GM10266 (cell line): ENCODE measurements around the gene MT1E.

Experiments
- DNase-seq: peaks from one replicate; pipeline ENCODE4 v3.0.0; 2012; ENCODE audit errors: extremely low spot score
- CTCF ChIP-seq: IDR thresholded peaks from 2 replicates; pipeline ENCODE4 v1.5.1; 2012; ENCODE audit warnings: mild to moderate bottlenecking, low read depth; ENCODE audit not compliant: control insufficient read depth, insufficient read depth; ENCODE audit errors: missing control alignments

The MT1E gene

GRCh38 chr16:56603589-56603988 is 22.0 kb upstream of the MT1E start:
- no peak for DNase-seq
- peak; percentile 27 for TF ChIP-seq CTCF

- no peak for DNase-seq
- TF ChIP-seq CTCF: no peak
Measured at GRCh38 chr16:56604966-56605365, 20.6 kb upstream of the MT1E start.

DNA sequence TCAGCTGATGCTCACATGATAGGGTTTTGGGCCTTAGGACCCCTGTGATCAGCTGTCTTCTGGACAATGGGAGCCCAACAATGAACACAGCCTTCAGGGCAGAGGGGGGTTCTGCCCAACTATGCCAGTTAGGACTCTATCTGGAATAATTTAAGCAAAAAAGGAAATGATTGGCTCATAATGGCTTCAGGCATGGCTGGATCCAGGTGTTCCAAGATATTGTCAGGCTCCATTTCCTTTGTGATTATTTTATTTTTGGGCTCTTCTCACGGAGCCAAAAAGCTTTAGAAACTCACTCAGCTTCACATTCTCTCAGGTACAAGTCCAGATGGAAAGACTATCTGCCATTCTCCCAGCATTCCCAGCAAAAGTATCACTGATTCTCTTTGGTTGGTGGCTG is 20.1 kb upstream of the MT1E start:
- no peak for DNase-seq
- TF ChIP-seq CTCF: no peak

GRCh38 chr16:56606071-56606475 is 19.5 kb upstream of the MT1E start:
- no peak for DNase-seq
- TF ChIP-seq CTCF: no peak

DNA sequence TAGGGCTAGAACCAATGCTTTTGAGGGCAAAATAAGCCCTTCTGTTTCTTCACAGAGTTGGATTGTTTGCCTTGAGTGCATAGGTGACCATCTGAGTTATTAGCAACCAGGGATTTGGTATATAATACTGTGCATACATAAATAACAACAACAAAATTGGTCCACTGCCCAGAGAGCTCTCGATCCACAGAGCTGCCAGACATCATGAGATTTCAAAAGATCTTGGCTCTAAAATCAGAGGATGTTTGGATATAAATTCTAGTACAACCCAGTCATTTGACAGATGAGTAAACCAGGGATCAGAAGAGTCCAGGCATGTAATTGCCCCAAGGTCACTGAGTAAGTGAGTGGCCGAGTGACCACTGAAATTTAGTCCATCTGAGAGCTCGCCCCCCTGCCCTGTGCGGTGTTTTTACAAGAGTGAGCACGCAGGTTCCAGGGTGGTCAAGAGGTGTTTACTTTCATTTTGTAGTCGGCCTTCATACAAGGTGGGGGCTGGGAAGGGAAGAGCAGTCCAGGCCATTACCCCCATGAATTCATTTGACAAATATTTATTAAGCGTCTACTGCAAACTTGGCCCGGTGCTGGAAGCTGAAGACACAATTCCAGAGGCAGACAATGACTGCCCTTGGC is 19.0 kb upstream of the MT1E start:
- no peak for DNase-seq
- TF ChIP-seq CTCF: no peak

- no peak for DNase-seq
- TF ChIP-seq CTCF: no peak
Measured at GRCh38 chr16:56607109-56607618, 18.4 kb upstream of the MT1E start.

DNA sequence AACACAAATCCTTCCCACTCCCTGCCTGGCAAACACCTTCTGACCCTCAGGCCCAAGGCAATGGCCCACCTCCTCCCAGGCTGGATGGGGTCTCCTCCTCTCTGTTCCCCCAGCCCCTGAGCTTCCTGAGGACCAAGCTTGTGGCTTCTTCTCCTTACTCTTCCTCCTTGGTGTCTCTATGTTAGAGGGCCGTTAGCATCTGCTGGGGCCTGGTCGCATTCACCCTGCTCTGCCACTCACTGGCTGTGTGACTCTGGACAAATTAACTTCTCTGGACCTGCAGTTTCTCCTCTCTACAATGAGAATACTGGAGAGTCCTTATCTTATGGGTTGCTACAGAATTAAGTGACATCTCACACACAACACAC is 17.9 kb upstream of the MT1E start:
- TF ChIP-seq CTCF: no peak
- no peak for DNase-seq
